H9 (cell line): ENCODE results near the gene GPR45. TPM values are rescaled to one million over a fixed set of nuclear protein-coding genes. Genes with fewer than 3 reads are reported as not detected.

Experiments used
- DNase-seq: peaks from one replicate; pipeline ENCODE4 v3.0.0-alpha.2; 2017
- H2AFZ ChIP-seq: one replicate; pipeline ENCODE4 v1.6.1; 2013; ENCODE audit warnings: mild to moderate bottlenecking, low read length, control low read depth, moderate library complexity
- H2AK5ac ChIP-seq: 2 replicates; pipeline ENCODE4 v1.6.1; 2013; ENCODE audit warnings: low read length, control low read depth, mixed read lengths; ENCODE audit not compliant: insufficient read length
- H2BK120ac ChIP-seq: one replicate; pipeline ENCODE4 v1.6.1; 2013; ENCODE audit warnings: low read depth, mild to moderate bottlenecking, low read length, control low read depth, inconsistent platforms; ENCODE audit not compliant: poor library complexity, severe bottlenecking
- H2BK12ac ChIP-seq: 2 replicates; pipeline ENCODE4 v1.6.1; 2013; ENCODE audit warnings: low read length, control low read depth, mixed read lengths, low read depth; ENCODE audit not compliant: insufficient read length
- H2BK15ac ChIP-seq: 2 replicates; pipeline ENCODE4 v1.6.1; 2013; ENCODE audit warnings: low read depth, low read length, control low read depth
- H2BK20ac ChIP-seq: one replicate; pipeline ENCODE4 v1.6.1; 2013; ENCODE audit warnings: low read depth, mild to moderate bottlenecking, low read length, control low read depth, inconsistent platforms; ENCODE audit not compliant: poor library complexity, severe bottlenecking
- H2BK5ac ChIP-seq: 2 replicates; pipeline ENCODE4 v1.6.1; 2013; ENCODE audit warnings: low read length, control low read depth, mixed read lengths; ENCODE audit not compliant: insufficient read length
- H3K14ac ChIP-seq: 2 replicates; pipeline ENCODE4 v1.6.1; 2013; ENCODE audit warnings: low read length, control low read depth; ENCODE audit not compliant: insufficient read depth
- H3K18ac ChIP-seq: 2 replicates; pipeline ENCODE4 v1.6.1; 2013; ENCODE audit warnings: low read depth, mild to moderate bottlenecking, mixed read lengths, low read length, control low read depth; ENCODE audit not compliant: insufficient read length
- H3K23ac ChIP-seq: 2 replicates; pipeline ENCODE4 v1.6.1; 2013; ENCODE audit warnings: low read length, control low read depth, mixed read lengths, low read depth; ENCODE audit not compliant: insufficient read length
- H3K23me2 ChIP-seq: 2 replicates; pipeline ENCODE4 v1.6.1; 2013; ENCODE audit warnings: low read depth, mild to moderate bottlenecking, mixed read lengths, low read length, control low read depth; ENCODE audit not compliant: insufficient read length, poor library complexity, severe bottlenecking
- H3K27ac ChIP-seq: 2 replicates; pipeline ENCODE4 v1.5.1; 2013; ENCODE audit warnings: low read length, control low read depth, mixed read lengths, low read depth; ENCODE audit not compliant: insufficient read length
- H3K27me3 ChIP-seq: 2 replicates; pipeline ENCODE4 v1.6.1; 2013; ENCODE audit warnings: low read length, control low read depth, inconsistent platforms; ENCODE audit not compliant: insufficient read depth
- H3K4ac ChIP-seq: 2 replicates; pipeline ENCODE4 v1.6.1; 2013; ENCODE audit warnings: low read depth, mild to moderate bottlenecking, control low read depth, inconsistent platforms, low read length, moderate library complexity
- H3K4me1 ChIP-seq: 2 replicates; pipeline ENCODE4 v1.6.1; 2013; ENCODE audit warnings: low read length, control low read depth, inconsistent platforms; ENCODE audit not compliant: insufficient read depth
- H3K4me2 ChIP-seq: 2 replicates; pipeline ENCODE4 v1.6.1; 2013; ENCODE audit warnings: low read length, control low read depth, mixed read lengths; ENCODE audit not compliant: insufficient read length, insufficient read depth
- H3K56ac ChIP-seq: 2 replicates; pipeline ENCODE4 v1.6.1; 2013; ENCODE audit warnings: low read depth, mild to moderate bottlenecking, mixed read lengths, low read length, control low read depth; ENCODE audit not compliant: insufficient read length
- H3K79me1 ChIP-seq: 2 replicates; pipeline ENCODE4 v1.6.1; 2013; ENCODE audit warnings: low read depth, mild to moderate bottlenecking, moderate library complexity, low read length, control low read depth, inconsistent platforms; ENCODE audit not compliant: insufficient read depth, poor library complexity, severe bottlenecking
- H3K79me2 ChIP-seq: 2 replicates; pipeline ENCODE4 v1.6.1; 2013; ENCODE audit warnings: low read length, control low read depth, inconsistent platforms; ENCODE audit not compliant: insufficient read depth
- H3K9ac ChIP-seq: 2 replicates; pipeline ENCODE4 v1.6.1; 2013; ENCODE audit warnings: low read length, control low read depth, mixed read lengths; ENCODE audit not compliant: insufficient read length; ENCODE audit errors: extremely low read depth
- H3K9me3 ChIP-seq: one replicate; pipeline ENCODE4 v1.6.1; 2013; ENCODE audit warnings: low read depth, low read length, inconsistent platforms; ENCODE audit not compliant: control insufficient read depth
- H3T11ph ChIP-seq: one replicate; pipeline ENCODE4 v1.6.1; 2013; ENCODE audit warnings: mild to moderate bottlenecking, low read length, control low read depth, inconsistent platforms
- H4K20me1 ChIP-seq: one replicate; pipeline ENCODE4 v1.6.1; 2013; ENCODE audit not compliant: control insufficient read depth, insufficient read length, insufficient read depth
- H4K5ac ChIP-seq: 2 replicates; pipeline ENCODE4 v1.6.1; 2013; ENCODE audit warnings: low read depth, mild to moderate bottlenecking, mixed read lengths, low read length, control low read depth; ENCODE audit not compliant: insufficient read length
- H4K8ac ChIP-seq: replicated peaks from 2 replicates; pipeline ENCODE4 v1.6.1; 2013; ENCODE audit warnings: low read length, control low read depth, mixed read lengths, low read depth; ENCODE audit not compliant: insufficient read length
- H4K91ac ChIP-seq: 2 replicates; pipeline ENCODE4 v1.6.1; 2013; ENCODE audit warnings: low read depth, mild to moderate bottlenecking, moderate library complexity, mixed read lengths, low read length, control low read depth; ENCODE audit not compliant: insufficient read length
- H3K27ac Mint-ChIP-seq, 3 experiments: 2 replicates in 2 of 3; 3 replicates in 1 of 3; pipeline ENCODE4 v1.8.0; 2020 to 2021; ENCODE audit warnings: mixed read lengths in 3 of 3, mild to moderate bottlenecking in 1 of 3, moderate library complexity in 1 of 3
- H3K27me3 Mint-ChIP-seq: 2 replicates; pipeline ENCODE4 v1.8.0; 2021; ENCODE audit warnings: low read depth, mild to moderate bottlenecking, moderate library complexity, mixed read lengths
- H3K36me3 Mint-ChIP-seq, 3 experiments: 2 replicates in 2 of 3; 3 replicates in 1 of 3; pipeline ENCODE4 v1.8.0; 2020 to 2021; ENCODE audit warnings: low read depth in 3 of 3, mixed read lengths in 3 of 3; ENCODE audit not compliant: insufficient read depth in 1 of 3
- H3K4me1 Mint-ChIP-seq, 2 experiments: 2 replicates each; pipeline ENCODE4 v1.8.0; 2020; ENCODE audit warnings: mixed read lengths in 2 of 2
- H3K4me3 Mint-ChIP-seq, 2 experiments: 2 replicates in 1 of 2; 3 replicates in 1 of 2; pipeline ENCODE4 v1.8.0; 2020 to 2021; ENCODE audit warnings: mild to moderate bottlenecking in 2 of 2, mixed read lengths in 2 of 2, moderate library complexity in 1 of 2
- H3K9me3 Mint-ChIP-seq, 2 experiments: 2 replicates in 1 of 2; 3 replicates in 1 of 2; pipeline ENCODE4 v1.8.0; 2020; ENCODE audit warnings: mild to moderate bottlenecking in 2 of 2, mixed read lengths in 2 of 2, moderate library complexity in 1 of 2
- WGBS: extraction: QIAGEN DNeasy Blood & Tissue Kit; methylation state at CpG from one replicate; pipeline ENCODE4 v1.1.7; 2013; ENCODE audit warnings: missing lambda C conversion rate, low lambda C conversion rate, mixed read lengths; ENCODE audit not compliant: insufficient read length; ENCODE audit errors: extremely low coverage; 5-methylcytosine and 5-hydroxymethylcytosine counted together
- total RNA-seq: library from RNA; stranded (reverse); gene quantifications from 2 replicates; pipeline ENCODE4 v1.2.1, GENCODE V29; 2021
- TF ChIP-seq, protein P1 (sequence below): fragments of 200-600 bp; sonication (generic); conservative IDR thresholded peaks from 3 replicates; pipeline ENCODE4 v1.8.0; 2021; ENCODE audit warnings: antibody characterized with exemption, mild to moderate bottlenecking

Gene GPR45
- total RNA-seq, 1 experiment from 2014 or later: not detected

DNA sequence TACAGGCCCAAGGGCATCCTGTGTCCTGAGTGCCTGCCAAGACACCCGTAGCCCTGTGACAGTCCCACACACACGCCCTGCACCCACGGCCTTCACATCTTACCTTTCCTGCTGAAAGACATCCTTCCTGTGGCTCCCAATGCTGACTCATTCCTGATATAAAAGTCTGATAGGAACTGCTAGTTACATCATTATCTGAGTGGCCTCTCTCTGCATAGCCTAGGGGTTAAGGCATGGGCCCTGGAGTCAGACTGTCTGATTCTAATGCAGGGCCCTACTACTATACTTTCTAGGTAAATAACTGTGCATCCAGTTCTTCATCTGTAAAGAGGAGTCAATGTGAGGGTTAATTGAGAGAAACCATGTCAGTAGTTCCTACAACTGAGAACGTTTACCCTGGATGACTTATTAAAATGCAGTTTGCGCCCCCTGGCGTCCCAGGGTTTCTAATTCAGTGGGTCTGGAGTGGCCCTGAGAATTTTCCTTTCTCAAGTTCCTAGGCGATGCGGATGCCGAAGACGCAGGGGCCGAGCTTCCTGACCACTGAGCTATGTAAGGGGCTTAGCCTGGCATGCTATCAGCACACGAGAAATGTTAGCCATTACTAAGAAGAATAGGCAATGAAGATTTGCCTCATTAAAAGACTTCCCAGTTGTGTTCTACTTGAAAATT lies 6.0 kb upstream of the GPR45 start:
- TF ChIP-seq, protein P1, sequence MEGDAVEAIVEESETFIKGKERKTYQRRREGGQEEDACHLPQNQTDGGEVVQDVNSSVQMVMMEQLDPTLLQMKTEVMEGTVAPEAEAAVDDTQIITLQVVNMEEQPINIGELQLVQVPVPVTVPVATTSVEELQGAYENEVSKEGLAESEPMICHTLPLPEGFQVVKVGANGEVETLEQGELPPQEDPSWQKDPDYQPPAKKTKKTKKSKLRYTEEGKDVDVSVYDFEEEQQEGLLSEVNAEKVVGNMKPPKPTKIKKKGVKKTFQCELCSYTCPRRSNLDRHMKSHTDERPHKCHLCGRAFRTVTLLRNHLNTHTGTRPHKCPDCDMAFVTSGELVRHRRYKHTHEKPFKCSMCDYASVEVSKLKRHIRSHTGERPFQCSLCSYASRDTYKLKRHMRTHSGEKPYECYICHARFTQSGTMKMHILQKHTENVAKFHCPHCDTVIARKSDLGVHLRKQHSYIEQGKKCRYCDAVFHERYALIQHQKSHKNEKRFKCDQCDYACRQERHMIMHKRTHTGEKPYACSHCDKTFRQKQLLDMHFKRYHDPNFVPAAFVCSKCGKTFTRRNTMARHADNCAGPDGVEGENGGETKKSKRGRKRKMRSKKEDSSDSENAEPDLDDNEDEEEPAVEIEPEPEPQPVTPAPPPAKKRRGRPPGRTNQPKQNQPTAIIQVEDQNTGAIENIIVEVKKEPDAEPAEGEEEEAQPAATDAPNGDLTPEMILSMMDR: peak; percentile 88
- Histone ChIP-seq H2BK15ac (no peak overlapping the region), H4K5ac (no peak overlapping the region), H3K4me1 (no peaks in the 10 kb centered on the region), H3K27me3 (no peaks in the 10 kb centered on the region), H2AK5ac (no peak overlapping the region), H2BK20ac (no peak overlapping the region), H2BK120ac (no peak overlapping the region), H3K27ac (no peak overlapping the region), H3K18ac (no peak overlapping the region), H3K9ac (no peak overlapping the region), H3K56ac (no peak overlapping the region), H3K79me2 (no peaks in the 10 kb centered on the region), H3K23me2 (no peaks in the 10 kb centered on the region), H3K4me2 (no peak overlapping the region), H2BK5ac (no peak overlapping the region), H3K14ac (no peak overlapping the region), H3T11ph (no peak overlapping the region), H4K91ac (no peak overlapping the region), H4K8ac (no peak overlapping the region), H2AFZ (no peak overlapping the region), H2BK12ac (no peak overlapping the region), H3K4ac (no peak overlapping the region), H3K9me3 (no peaks in the 10 kb centered on the region), H3K79me1 (no peaks in the 10 kb centered on the region), H4K20me1 (no peaks in the 10 kb centered on the region), H3K23ac (no peak overlapping the region)
- H3K4me3 Mint-ChIP-seq: no peak overlapping the region
- H3K27ac Mint-ChIP-seq: peak overlapping the region in 1 of 3 experiments; percentile 20; a peak in 1 of 7 replicates
- peaks cover 14% of the 10 kb centered on the region in 2 experiments for H3K4me1 Mint-ChIP-seq
- peaks cover 25% of the 10 kb centered on the region for H3K27me3 Mint-ChIP-seq
- no CpG with 5 or more reads among the region's 12 CpGs for WGBS
- DNase-seq: peak; percentile 82
- H3K36me3 Mint-ChIP-seq: no peaks in the 10 kb centered on the region
- no peaks in the 10 kb centered on the region for H3K9me3 Mint-ChIP-seq
